Nephron progenitor cell (in vitro differentiated cells): Measurements from ENCODE around the gene KCNH1.

Experiments used
- DNase-seq: peaks from one replicate; pipeline ENCODE4 v3.0.0; 2021
- H3K27ac Mint-ChIP-seq: 2 replicates; pipeline ENCODE4 v1.8.0; 2021; ENCODE audit warnings: mild to moderate bottlenecking, moderate library complexity, mixed read lengths
- H3K27me3 Mint-ChIP-seq: 2 replicates; pipeline ENCODE4 v1.8.0; 2021; ENCODE audit warnings: mild to moderate bottlenecking, low read depth, mixed read lengths; ENCODE audit not compliant: poor library complexity
- H3K36me3 Mint-ChIP-seq: 2 replicates; pipeline ENCODE4 v1.8.0; 2021; ENCODE audit warnings: low read depth, mixed read lengths
- H3K4me1 Mint-ChIP-seq: 2 replicates; pipeline ENCODE4 v1.8.0; 2021; ENCODE audit warnings: mixed read lengths
- H3K4me3 Mint-ChIP-seq: 2 replicates; pipeline ENCODE4 v1.8.0; 2021; ENCODE audit warnings: mild to moderate bottlenecking, moderate library complexity, mixed read lengths
- H3K9me3 Mint-ChIP-seq: 2 replicates; pipeline ENCODE4 v1.8.0; 2021; ENCODE audit warnings: mild to moderate bottlenecking, moderate library complexity, mixed read lengths
- TF ChIP-seq, protein P1 (sequence below): fragments of 200-600 bp; sonication (generic); IDR thresholded peaks from 2 replicates; pipeline ENCODE4 v1.5.0; 2021; ENCODE audit warnings: antibody characterized with exemption

Gene KCNH1

DNA sequence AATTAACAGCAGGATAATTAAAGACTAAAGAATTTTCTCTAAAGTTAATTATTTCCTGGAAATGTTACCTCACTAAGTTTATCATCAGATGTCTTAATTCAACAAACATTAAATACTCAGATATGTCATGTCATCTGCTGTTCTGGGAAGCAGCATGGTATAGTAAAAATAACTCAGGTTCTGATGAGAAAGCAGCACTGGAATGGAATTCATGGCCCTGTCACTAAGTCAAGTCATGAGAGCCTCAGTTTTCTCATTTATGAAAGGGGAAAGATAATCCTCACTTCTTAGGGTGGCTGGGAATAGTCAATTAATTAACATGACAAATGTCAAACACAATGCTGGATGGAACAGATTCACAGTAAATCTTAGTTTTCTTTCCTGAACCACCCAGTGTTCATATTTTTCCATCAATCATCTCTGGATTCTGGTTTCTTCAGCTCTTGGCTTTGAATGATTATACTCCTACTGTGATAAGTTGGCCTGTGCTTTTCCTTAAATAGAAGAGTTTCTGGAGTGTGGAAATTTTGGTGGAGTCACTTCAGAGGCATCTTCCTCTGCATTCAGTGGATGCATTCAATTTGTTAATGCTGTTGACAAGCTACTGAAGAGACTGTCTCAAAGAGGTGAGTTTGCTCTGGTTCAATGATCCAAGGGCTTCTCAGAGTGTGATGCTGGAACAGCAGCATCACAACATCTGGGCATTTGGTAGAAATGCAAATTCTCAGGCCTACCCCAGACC is 319.4 kb downstream of the KCNH1 start:
- Mint-ChIP-seq H3K27ac (no peak overlapping the region), H3K36me3 (no peaks in the 10 kb centered on the region), H3K4me3 (no peak overlapping the region), H3K9me3 (no peaks in the 10 kb centered on the region), H3K27me3 (peaks cover 10% of the 10 kb centered on the region), H3K4me1 (peaks cover 5% of the 10 kb centered on the region)
- DNase-seq = no peak
- TF ChIP-seq, protein P1, sequence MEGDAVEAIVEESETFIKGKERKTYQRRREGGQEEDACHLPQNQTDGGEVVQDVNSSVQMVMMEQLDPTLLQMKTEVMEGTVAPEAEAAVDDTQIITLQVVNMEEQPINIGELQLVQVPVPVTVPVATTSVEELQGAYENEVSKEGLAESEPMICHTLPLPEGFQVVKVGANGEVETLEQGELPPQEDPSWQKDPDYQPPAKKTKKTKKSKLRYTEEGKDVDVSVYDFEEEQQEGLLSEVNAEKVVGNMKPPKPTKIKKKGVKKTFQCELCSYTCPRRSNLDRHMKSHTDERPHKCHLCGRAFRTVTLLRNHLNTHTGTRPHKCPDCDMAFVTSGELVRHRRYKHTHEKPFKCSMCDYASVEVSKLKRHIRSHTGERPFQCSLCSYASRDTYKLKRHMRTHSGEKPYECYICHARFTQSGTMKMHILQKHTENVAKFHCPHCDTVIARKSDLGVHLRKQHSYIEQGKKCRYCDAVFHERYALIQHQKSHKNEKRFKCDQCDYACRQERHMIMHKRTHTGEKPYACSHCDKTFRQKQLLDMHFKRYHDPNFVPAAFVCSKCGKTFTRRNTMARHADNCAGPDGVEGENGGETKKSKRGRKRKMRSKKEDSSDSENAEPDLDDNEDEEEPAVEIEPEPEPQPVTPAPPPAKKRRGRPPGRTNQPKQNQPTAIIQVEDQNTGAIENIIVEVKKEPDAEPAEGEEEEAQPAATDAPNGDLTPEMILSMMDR = no peak

DNA sequence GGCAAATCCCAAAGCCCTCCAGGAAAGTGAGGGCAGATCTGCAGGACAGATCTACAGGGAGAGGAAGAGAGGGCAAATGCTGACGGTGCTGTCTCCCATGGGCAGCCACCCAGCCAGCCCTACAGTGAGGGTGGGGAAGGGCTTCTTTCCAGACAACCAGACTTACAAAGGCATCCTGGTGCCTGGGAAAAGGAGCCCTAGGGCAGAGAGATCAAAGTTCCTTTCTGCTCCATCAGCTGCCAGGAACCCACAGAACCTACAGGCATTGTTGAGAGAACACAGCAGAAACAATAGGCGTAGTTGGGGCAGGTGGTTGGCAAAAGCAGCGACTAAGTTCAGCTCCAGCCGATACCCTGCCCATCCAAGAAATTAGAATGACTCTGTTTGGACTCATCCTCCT is 332.4 kb downstream of the KCNH1 start:
- no peaks in the 10 kb centered on the region for H3K36me3 Mint-ChIP-seq
- TF ChIP-seq, protein P1 = no peak
- DNase-seq = no peak
- no peaks in the 10 kb centered on the region for H3K9me3 Mint-ChIP-seq
- peaks cover 19% of the 10 kb centered on the region for H3K27me3 Mint-ChIP-seq
- H3K27ac Mint-ChIP-seq = no peak overlapping the region
- H3K4me1 Mint-ChIP-seq = no peaks in the 10 kb centered on the region
- H3K4me3 Mint-ChIP-seq = no peak overlapping the region

DNA sequence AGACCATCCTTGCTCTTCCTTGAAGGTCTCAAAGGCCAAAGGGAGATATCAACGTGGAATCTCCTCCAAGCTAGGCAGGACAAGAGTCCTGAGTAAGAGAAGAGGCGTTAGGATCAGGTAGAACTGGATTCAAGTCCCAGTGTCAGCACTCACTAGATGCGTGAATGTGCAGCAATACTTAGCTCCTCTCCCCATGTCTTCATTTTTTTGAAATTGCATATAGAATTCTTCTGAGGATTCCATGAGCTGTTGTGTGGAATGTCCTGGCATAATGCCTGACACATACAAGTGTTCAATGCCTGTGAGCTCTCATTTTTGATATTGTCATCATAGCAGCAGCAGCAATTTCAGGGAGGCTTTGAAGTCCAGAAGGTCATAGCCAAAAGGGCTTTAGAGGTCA is 333.2 kb downstream of the KCNH1 start:
- TF ChIP-seq, protein P1 = no peak
- Mint-ChIP-seq H3K27me3 (peaks cover 18% of the 10 kb centered on the region), H3K27ac (no peak overlapping the region), H3K4me3 (no peak overlapping the region), H3K4me1 (no peaks in the 10 kb centered on the region), H3K36me3 (no peaks in the 10 kb centered on the region), H3K9me3 (no peaks in the 10 kb centered on the region)
- DNase-seq = no peak

DNA sequence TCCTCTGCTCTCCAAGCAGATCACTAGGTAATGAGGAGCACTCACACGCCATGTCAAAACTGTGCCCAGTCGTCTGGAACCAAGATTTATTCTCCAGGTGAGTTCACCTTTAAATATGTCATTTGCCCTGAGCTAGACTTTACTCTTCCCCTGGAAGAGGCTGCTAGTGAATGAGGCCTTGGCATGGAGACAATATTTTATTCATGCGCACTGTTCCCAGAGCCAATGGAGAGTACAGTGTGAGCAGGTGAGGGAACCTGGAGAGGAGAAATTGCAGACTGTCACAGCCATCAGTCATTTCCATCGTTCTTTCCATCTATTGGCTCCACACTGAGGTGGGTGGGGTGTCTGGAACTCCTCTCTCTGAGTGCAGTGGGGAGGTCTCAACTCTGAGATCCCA is 333.6 kb downstream of the KCNH1 start:
- Mint-ChIP-seq H3K36me3 (no peaks in the 10 kb centered on the region), H3K27me3 (peaks cover 16% of the 10 kb centered on the region), H3K4me1 (peaks cover 3% of the 10 kb centered on the region), H3K27ac (no peak overlapping the region), H3K9me3 (no peaks in the 10 kb centered on the region), H3K4me3 (no peak overlapping the region)
- no peak for DNase-seq
- TF ChIP-seq, protein P1 = no peak

DNA sequence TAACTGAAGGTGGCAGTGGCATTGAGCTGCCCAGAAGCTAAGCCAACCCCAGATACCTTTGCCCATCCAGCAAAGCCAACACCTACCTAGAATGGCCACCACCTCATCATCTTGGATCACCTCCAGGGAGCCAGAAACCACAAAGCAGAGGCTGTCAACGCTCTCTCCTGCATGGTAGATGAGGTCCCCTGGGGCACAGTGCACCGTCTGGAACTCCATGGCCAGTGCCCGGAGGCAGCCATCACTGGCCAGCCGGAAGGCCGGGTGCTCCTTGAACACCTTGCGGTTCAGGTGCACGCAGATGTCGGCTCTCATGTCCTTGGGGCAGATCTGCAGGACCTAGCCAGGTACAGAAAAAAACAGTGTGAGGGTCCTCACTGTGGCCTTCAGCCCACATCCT is 336.5 kb downstream of the KCNH1 start:
- TF ChIP-seq, protein P1 = no peak
- Mint-ChIP-seq H3K4me3 (no peak overlapping the region), H3K36me3 (no peaks in the 10 kb centered on the region), H3K27me3 (peaks cover 16% of the 10 kb centered on the region), H3K4me1 (peaks cover 18% of the 10 kb centered on the region), H3K9me3 (no peaks in the 10 kb centered on the region), H3K27ac (no peak overlapping the region)
- DNase-seq = no peak

DNA sequence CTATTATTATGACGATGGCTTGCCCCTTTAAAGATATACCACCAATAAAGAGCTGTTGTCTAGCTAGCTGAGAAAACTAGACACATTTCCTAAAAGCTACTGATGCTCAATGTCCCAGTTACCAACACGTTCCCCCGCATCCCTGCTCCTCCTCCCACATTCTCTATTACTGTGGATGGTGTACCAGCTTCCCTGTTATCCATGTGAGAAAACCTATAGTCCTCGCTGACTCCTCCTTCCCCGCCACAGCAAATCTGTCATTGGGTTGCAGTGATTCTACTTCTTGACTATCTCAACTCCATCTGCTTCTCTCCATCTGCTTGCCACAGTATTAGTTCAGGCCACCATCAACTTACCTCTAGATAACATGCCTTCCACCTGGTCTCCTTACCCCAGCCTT is 337.5 kb downstream of the KCNH1 start:
- Mint-ChIP-seq H3K36me3 (no peaks in the 10 kb centered on the region), H3K9me3 (no peaks in the 10 kb centered on the region), H3K27me3 (peaks cover 11% of the 10 kb centered on the region), H3K4me3 (no peak overlapping the region), H3K27ac (no peak overlapping the region), H3K4me1 (peaks cover 25% of the 10 kb centered on the region)
- TF ChIP-seq, protein P1 = no peak
- no peak for DNase-seq
